Left ventricle myocardium inferior (tissue), 1 donor: ENCODE measurements around the gene KCNMA1. TPM values are rescaled to one million over a fixed set of nuclear protein-coding genes. Genes with fewer than 3 reads are reported as not detected.

Experiments
- DNase-seq: peaks from one replicate; pipeline ENCODE4 v3.0.0-alpha.2; 2020
- H3K27ac ChIP-seq: fragments of 200-600 bp; replicated peaks from 2 replicates; pipeline ENCODE4 v1.8.0; 2021
- H3K27me3 ChIP-seq: fragments of 200-600 bp; 2 replicates; pipeline ENCODE4 v1.8.0; 2021; ENCODE audit warnings: low read depth
- H3K36me3 ChIP-seq: fragments of 200-600 bp; 2 replicates; pipeline ENCODE4 v1.8.0; 2021
- H3K4me1 ChIP-seq: fragments of 200-600 bp; 2 replicates; pipeline ENCODE4 v1.8.0; 2021
- H3K4me3 ChIP-seq: fragments of 200-600 bp; 2 replicates; pipeline ENCODE4 v1.8.0; 2021; ENCODE audit warnings: mild to moderate bottlenecking, moderate library complexity
- H3K9me3 ChIP-seq: fragments of 200-600 bp; replicated peaks from 2 replicates; pipeline ENCODE4 v1.8.0; 2021
- CTCF ChIP-seq: fragments of 200-600 bp; IDR thresholded peaks from 2 replicates; pipeline ENCODE4 v1.8.0; 2021; ENCODE audit warnings: antibody characterized with exemption, mild to moderate bottlenecking, borderline replicate concordance
- intact Hi-C: fragments of 100-400 bp; cut with micrococcal nuclease; formaldehyde crosslinking; loops from one replicate; pipeline ENCODE4 v1.11.0; 2022
- total RNA-seq: library from RNA; stranded (reverse); fragmentation: NEBNext Ultra II Directional; extraction: Animal tissue kit (Norgen Biotek cat#: 25700); gene quantifications from one replicate; pipeline ENCODE4 v1.2.1, GENCODE V29; 2021
- donor health status: DM: no; HTN: yes; CAD: no; lungs with severe emphysema.

KCNMA1 gene
- total RNA-seq, 1 donor from 2014 or later = 1.8 TPM

- intact Hi-C loops = no loop called here
- Histone ChIP-seq H3K9me3 (no peaks in the 10 kb centered on the region), H3K4me3 (no peak overlapping the region), H3K4me1 (no peaks in the 10 kb centered on the region), H3K27ac (no peak overlapping the region), H3K27me3 (peaks cover 68% of the 10 kb centered on the region), H3K36me3 (no peaks in the 10 kb centered on the region)
- no peak for TF ChIP-seq CTCF
- DNase-seq = no peak
These were observed 37.0 kb downstream of the KCNMA1 start for GRCh38 chr10:77600640-77601039.

- Histone ChIP-seq H3K27me3 (peaks cover 58% of the 10 kb centered on the region), H3K27ac (no peak overlapping the region), H3K4me3 (no peak overlapping the region), H3K36me3 (no peaks in the 10 kb centered on the region), H3K9me3 (no peaks in the 10 kb centered on the region), H3K4me1 (no peaks in the 10 kb centered on the region)
- DNase-seq = no peak
- no peak for TF ChIP-seq CTCF
- intact Hi-C loops = no loop called here
These were observed 38.0 kb downstream of the KCNMA1 start for GRCh38 chr10:77599651-77600050.

- H3K27me3 ChIP-seq = peaks cover 53% of the 10 kb centered on the region
- no peaks in the 10 kb centered on the region for H3K4me1 ChIP-seq
- H3K4me3 ChIP-seq = no peak overlapping the region
- H3K36me3 ChIP-seq = no peaks in the 10 kb centered on the region
- DNase-seq = no peak
- no peak overlapping the region for H3K27ac ChIP-seq
- intact Hi-C loops = no loop called here
- TF ChIP-seq CTCF = no peak
- H3K9me3 ChIP-seq = no peaks in the 10 kb centered on the region
These were observed 39.0 kb downstream of the KCNMA1 start for GRCh38 chr10:77598606-77599005.

- H3K27ac ChIP-seq = no peak overlapping the region
- H3K9me3 ChIP-seq = no peaks in the 10 kb centered on the region
- H3K36me3 ChIP-seq = no peaks in the 10 kb centered on the region
- no peaks in the 10 kb centered on the region for H3K4me1 ChIP-seq
- no peak for TF ChIP-seq CTCF
- no peak for DNase-seq
- no peak overlapping the region for H3K4me3 ChIP-seq
- peaks cover 45% of the 10 kb centered on the region for H3K27me3 ChIP-seq
- intact Hi-C loops = no loop called here
These were observed 40.0 kb downstream of the KCNMA1 start for GRCh38 chr10:77597560-77597959.

- intact Hi-C loops = no loop called here
- no peak for DNase-seq
- no peak for TF ChIP-seq CTCF
- Histone ChIP-seq H3K4me1 (peaks cover 6% of the 10 kb centered on the region), H3K27ac (no peak overlapping the region), H3K4me3 (no peak overlapping the region), H3K9me3 (no peaks in the 10 kb centered on the region), H3K36me3 (no peaks in the 10 kb centered on the region), H3K27me3 (peaks cover 18% of the 10 kb centered on the region)
These were observed 43.2 kb downstream of the KCNMA1 start for GRCh38 chr10:77594471-77594783.
